ENCODE measurements around the gene ISY1.
"Not testable (repeated sequence)": the region's sequence is repeated elsewhere in the genome, so short reads cannot be mapped to it uniquely, and the experiment has no call there.

The ISY1 gene

GRCh38 chr3:129173206-129173605, 12.3 kb upstream of the ISY1 start:
- no peak for DNase-seq (ENCODE audit: low read depth)
- TF ChIP-seq CTCF (IDR thresholded peaks at IDR 0.05; ENCODE audit: control insufficient read depth, insufficient read depth, low read depth, low read length, missing control alignments) = no peak
- no peak overlapping the region for H3K4me3 ChIP-seq (ENCODE audit: control insufficient read depth, low read depth, low read length)

GRCh38 chr3:129166579-129167332, 5.9 kb upstream of the ISY1 start:
- no peak for TF ChIP-seq CTCF (IDR thresholded peaks at IDR 0.05; ENCODE audit: control insufficient read depth, insufficient read depth, low read depth, low read length, missing control alignments)
- no peak overlapping the region for H3K4me3 ChIP-seq (ENCODE audit: control insufficient read depth, low read depth, low read length)
- DNase-seq (ENCODE audit: low read depth) = no peak

- not testable (repeated sequence) for H3K4me3 ChIP-seq (ENCODE audit: control insufficient read depth, low read depth, low read length); DNase-seq (ENCODE audit: low read depth)
These were observed 4.7 kb upstream of the ISY1 start for GRCh38 chr3:129165594-129165993.

GRCh38 chr3:129164500-129164899, 3.6 kb upstream of the ISY1 start:
- no peak overlapping the region for H3K4me3 ChIP-seq (ENCODE audit: control insufficient read depth, low read depth, low read length)
- no peak for DNase-seq (ENCODE audit: low read depth)
- no peak for TF ChIP-seq CTCF (IDR thresholded peaks at IDR 0.05; ENCODE audit: control insufficient read depth, insufficient read depth, low read depth, low read length, missing control alignments)

GRCh38 chr3:129162729-129163579, 2.1 kb upstream of the ISY1 start:
- H3K4me3 ChIP-seq (ENCODE audit: control insufficient read depth, low read depth, low read length) = no peak overlapping the region
- DNase-seq (ENCODE audit: low read depth) = no peak
- peak; percentile 29 for TF ChIP-seq CTCF (IDR thresholded peaks at IDR 0.05; ENCODE audit: control insufficient read depth, insufficient read depth, low read depth, low read length, missing control alignments)

- TF ChIP-seq CTCF (IDR thresholded peaks at IDR 0.05; ENCODE audit: control insufficient read depth, insufficient read depth, low read depth, low read length, missing control alignments) = no peak
- DNase-seq (ENCODE audit: low read depth) = no peak
- peak overlapping the region; percentile 55 for H3K4me3 ChIP-seq (ENCODE audit: control insufficient read depth, low read depth, low read length)
These were observed 1.0 kb upstream of the ISY1 start for GRCh38 chr3:129161860-129162271.

GRCh38 chr3:129144786-129145185, 16.1 kb downstream of the ISY1 start:
- H3K4me3 ChIP-seq (ENCODE audit: control insufficient read depth, low read depth, low read length) = no peak overlapping the region
- no peak for DNase-seq (ENCODE audit: low read depth)
- TF ChIP-seq CTCF (IDR thresholded peaks at IDR 0.05; ENCODE audit: control insufficient read depth, insufficient read depth, low read depth, low read length, missing control alignments) = no peak

- DNase-seq (ENCODE audit: low read depth); H3K4me3 ChIP-seq (ENCODE audit: control insufficient read depth, low read depth, low read length): not testable (repeated sequence)
These were observed 19.9 kb downstream of the ISY1 start for GRCh38 chr3:129141011-129141410.
